ENCODE measurements around the gene ERAP2. TPM values are rescaled to one million over a fixed set of nuclear protein-coding genes. Genes with fewer than 3 reads are reported as not detected.
A peak's percentile ranks its signal among the peaks of the same experiment; 100 is the strongest.

ERAP2 gene
- total RNA-seq, 2 donors from 2014 or later: 103 to 301 TPM

- no peak for DNase-seq (ENCODE audit: low spot score)
- peaks cover 50 to 55% of the 10 kb centered on the region in 2 donors for H3K4me1 Mint-ChIP-seq (ENCODE audit: low read depth in 2 of 2)
- H3K36me3 Mint-ChIP-seq: peaks cover 12% of the 10 kb centered on the region
These were observed 75.9 kb downstream of the ERAP2 start for GRCh38 chr5:96952118-96952750.

DNA sequence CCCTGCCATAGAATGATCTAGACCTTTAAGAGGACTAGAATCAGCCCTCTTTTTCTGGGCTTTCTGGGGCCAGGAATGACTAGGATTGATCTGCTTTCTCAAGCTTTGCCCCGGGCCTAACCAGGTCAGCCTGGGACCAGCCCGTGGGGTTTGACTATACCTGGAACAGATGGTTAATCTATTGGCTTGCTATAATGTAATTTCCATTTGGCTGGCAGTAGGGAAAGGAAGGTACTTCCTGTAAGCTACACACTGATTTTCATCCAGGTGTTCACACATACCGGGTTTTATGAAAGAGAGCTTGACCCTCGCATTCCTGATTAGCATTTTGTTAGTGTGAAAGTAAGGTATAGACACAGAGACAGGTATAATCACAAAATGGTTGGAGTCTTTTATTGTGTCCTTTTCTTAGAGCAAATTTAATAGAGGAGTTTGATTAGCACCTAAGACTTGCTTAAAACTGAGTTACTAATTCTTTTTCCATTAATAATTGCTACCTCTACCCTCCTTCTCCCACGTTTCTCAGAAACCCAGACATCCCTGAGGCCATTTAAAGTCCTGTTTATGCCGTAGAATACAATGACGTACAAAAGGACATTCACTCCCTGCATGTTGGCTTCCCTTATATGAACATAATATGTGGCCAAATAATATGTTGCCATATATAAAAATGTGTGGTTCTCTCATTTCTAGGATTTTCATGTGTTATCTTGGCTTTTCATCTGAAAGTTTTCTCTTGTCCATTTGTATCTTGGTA is 76.9 kb downstream of the ERAP2 start:
- ATAC-seq (no peak), DNase-seq (ENCODE audit: low spot score) (no peak)
- Mint-ChIP-seq H3K4me3 (no peak overlapping the region), H3K36me3 (peaks cover 12% of the 10 kb centered on the region), H3K9me3 (no peaks in the 10 kb centered on the region), H3K4me1 (ENCODE audit: low read depth in 2 of 2) (peaks cover 56 to 58% of the 10 kb centered on the region in 2 donors), H3K27me3 (no peaks in the 10 kb centered on the region), H3K27ac (peak overlapping the region; percentile 45 to 77)

More at GRCh38 chr5:96952118-96952750, 75.9 kb downstream of the ERAP2 start:
- H3K27ac Mint-ChIP-seq: peak overlapping the region; percentile 45 to 77
- H3K4me3 Mint-ChIP-seq: no peak overlapping the region
- H3K27me3 Mint-ChIP-seq: no peaks in the 10 kb centered on the region
- no peaks in the 10 kb centered on the region for H3K9me3 Mint-ChIP-seq
- ATAC-seq: no peak

- peak overlapping the region; percentile 65 for H3K4me3 Mint-ChIP-seq
- peaks cover 53 to 67% of the 10 kb centered on the region in 2 donors for H3K4me1 Mint-ChIP-seq (ENCODE audit: low read depth in 2 of 2)
- H3K27ac Mint-ChIP-seq: peak overlapping the region; percentile 63 to 79
- peak; percentile 93 to 94 for ATAC-seq
- no peaks in the 10 kb centered on the region for H3K27me3 Mint-ChIP-seq
- no peaks in the 10 kb centered on the region for H3K9me3 Mint-ChIP-seq
- H3K36me3 Mint-ChIP-seq: peaks cover 8% of the 10 kb centered on the region
- peak; percentile 71 for DNase-seq (ENCODE audit: low spot score)
These were observed 81.2 kb downstream of the ERAP2 start for GRCh38 chr5:96957254-96958049.

- H3K4me3 Mint-ChIP-seq: peak overlapping the region; percentile 65
- H3K27ac Mint-ChIP-seq: peak overlapping the region; percentile 63 to 79
- peaks cover 8% of the 10 kb centered on the region for H3K36me3 Mint-ChIP-seq
- H3K9me3 Mint-ChIP-seq: no peaks in the 10 kb centered on the region
- DNase-seq (ENCODE audit: low spot score) (no peak), ATAC-seq (no peak)
- peaks cover 52 to 69% of the 10 kb centered on the region in 2 donors for H3K4me1 Mint-ChIP-seq (ENCODE audit: low read depth in 2 of 2)
- no peaks in the 10 kb centered on the region for H3K27me3 Mint-ChIP-seq
These were observed 82.7 kb downstream of the ERAP2 start for GRCh38 chr5:96958977-96959376.

DNA sequence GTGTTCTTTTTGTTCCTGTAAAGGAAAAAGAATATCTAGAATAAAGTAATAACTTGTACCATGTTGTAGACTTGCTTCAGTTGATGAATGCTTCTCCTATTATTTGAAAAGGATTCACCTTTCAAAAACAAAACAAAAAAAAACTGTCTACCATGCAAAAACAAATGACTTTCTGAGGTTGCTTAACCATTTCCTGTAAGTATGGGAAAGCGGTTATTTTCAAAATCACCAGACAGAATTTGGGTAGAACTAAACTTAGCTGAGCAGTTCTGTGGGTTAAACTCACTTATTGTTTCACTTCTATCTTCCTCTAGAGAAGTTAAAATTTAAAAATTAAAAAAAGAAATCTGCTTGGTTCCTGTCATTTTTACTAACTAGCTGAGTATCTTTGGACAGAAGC is 84.8 kb downstream of the ERAP2 start:
- Mint-ChIP-seq H3K4me3 (peak overlapping the region; percentile 69), H3K27me3 (no peaks in the 10 kb centered on the region), H3K27ac (peak overlapping the region; percentile 79 to 93), H3K36me3 (peaks cover 8% of the 10 kb centered on the region), H3K9me3 (no peaks in the 10 kb centered on the region), H3K4me1 (ENCODE audit: low read depth in 2 of 2) (peaks cover 58 to 83% of the 10 kb centered on the region in 2 donors)
- DNase-seq (ENCODE audit: low spot score) (no peak), ATAC-seq (peak; percentile 53 to 64)

GRCh38 chr5:96962540-96962991 is 86.3 kb downstream of the ERAP2 start:
- Mint-ChIP-seq H3K4me1 (ENCODE audit: low read depth in 2 of 2) (peaks cover 53 to 75% of the 10 kb centered on the region in 2 donors), H3K27me3 (no peaks in the 10 kb centered on the region), H3K36me3 (no peaks in the 10 kb centered on the region), H3K4me3 (peak overlapping the region; percentile 69), H3K27ac (peak overlapping the region; percentile 79 to 93), H3K9me3 (no peaks in the 10 kb centered on the region)
- DNase-seq (ENCODE audit: low spot score) (no peak), ATAC-seq (no peak)

DNA sequence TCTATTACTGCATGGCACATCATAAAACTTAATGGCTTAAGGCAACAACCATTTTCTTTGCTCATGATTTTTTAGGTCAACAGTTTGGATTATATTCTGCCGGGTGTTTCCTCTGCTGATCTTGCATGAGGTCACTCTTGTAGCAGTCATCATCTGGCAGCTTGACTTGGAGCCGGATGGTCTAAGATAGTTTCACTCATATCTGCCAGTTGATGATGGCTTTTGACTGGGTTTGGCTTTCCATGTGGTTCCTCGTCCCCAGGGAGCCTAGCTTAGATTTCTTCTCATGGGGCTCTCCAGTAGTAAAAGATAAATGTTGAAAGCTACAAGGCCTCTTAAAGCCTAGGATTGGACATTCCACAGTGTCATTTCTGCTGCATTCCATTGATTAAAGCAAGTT is 87.0 kb downstream of the ERAP2 start:
- DNase-seq (ENCODE audit: low spot score): no peak
- H3K4me1 Mint-ChIP-seq (ENCODE audit: low read depth in 2 of 2): peaks cover 52 to 74% of the 10 kb centered on the region in 2 donors
- peak overlapping the region; percentile 69 for H3K4me3 Mint-ChIP-seq
- H3K36me3 Mint-ChIP-seq: no peaks in the 10 kb centered on the region
- H3K9me3 Mint-ChIP-seq: no peaks in the 10 kb centered on the region
- no peaks in the 10 kb centered on the region for H3K27me3 Mint-ChIP-seq
- peak overlapping the region; percentile 79 to 93 for H3K27ac Mint-ChIP-seq
- ATAC-seq: peak; percentile 80 to 87

GRCh38 chr5:96966801-96967200 is 90.5 kb downstream of the ERAP2 start:
- DNase-seq (ENCODE audit: low spot score) (no peak), ATAC-seq (no peak)
- peaks cover 69 to 78% of the 10 kb centered on the region in 2 donors for H3K4me1 Mint-ChIP-seq (ENCODE audit: low read depth in 2 of 2)
- no peaks in the 10 kb centered on the region for H3K27me3 Mint-ChIP-seq
- no peaks in the 10 kb centered on the region for H3K9me3 Mint-ChIP-seq
- peak overlapping the region; percentile 25 to 29 for H3K27ac Mint-ChIP-seq
- H3K4me3 Mint-ChIP-seq: no peak overlapping the region
- no peaks in the 10 kb centered on the region for H3K36me3 Mint-ChIP-seq

GRCh38 chr5:96967400-96967799 is 91.1 kb downstream of the ERAP2 start:
- DNase-seq (ENCODE audit: low spot score): no peak
- Mint-ChIP-seq H3K4me3 (no peak overlapping the region), H3K27me3 (no peaks in the 10 kb centered on the region), H3K27ac (peak overlapping the region; percentile 1 to 25), H3K9me3 (no peaks in the 10 kb centered on the region), H3K4me1 (ENCODE audit: low read depth in 2 of 2) (peaks cover 71 to 78% of the 10 kb centered on the region in 2 donors), H3K36me3 (no peaks in the 10 kb centered on the region)
- ATAC-seq: no peak

DNA sequence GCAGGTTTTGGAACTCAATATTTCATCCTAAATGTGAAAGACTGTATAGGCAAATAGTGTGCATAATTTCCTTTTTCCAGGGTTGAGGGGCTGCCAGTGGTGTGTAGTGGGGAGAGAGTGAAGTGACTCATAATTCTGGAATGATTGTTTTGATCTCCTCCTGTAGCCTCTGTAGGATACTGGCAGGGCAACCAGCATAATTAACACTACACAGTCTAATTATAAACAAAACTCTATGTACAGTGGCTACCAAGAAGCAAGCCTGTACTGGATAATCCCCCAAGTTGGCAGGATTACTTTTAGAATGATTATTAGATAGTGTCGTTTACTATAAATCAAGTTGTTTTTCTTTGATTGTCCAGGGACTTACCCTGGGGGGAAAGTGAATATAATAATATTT is 91.8 kb downstream of the ERAP2 start:
- ATAC-seq: no peak
- Mint-ChIP-seq H3K36me3 (no peaks in the 10 kb centered on the region), H3K27me3 (no peaks in the 10 kb centered on the region), H3K27ac (peak overlapping the region; percentile 1 to 3), H3K9me3 (no peaks in the 10 kb centered on the region), H3K4me1 (ENCODE audit: low read depth in 2 of 2) (peaks cover 73 to 78% of the 10 kb centered on the region in 2 donors), H3K4me3 (no peak overlapping the region)
- DNase-seq (ENCODE audit: low spot score): no peak

- Mint-ChIP-seq H3K4me3 (no peak overlapping the region), H3K4me1 (ENCODE audit: low read depth in 2 of 2) (peaks cover 70 to 75% of the 10 kb centered on the region in 2 donors), H3K36me3 (no peaks in the 10 kb centered on the region)
These were observed 92.3 kb downstream of the ERAP2 start for GRCh38 chr5:96968614-96969013.

More at GRCh38 chr5:96968614-96969013, 92.3 kb downstream of the ERAP2 start:
- no peak for ATAC-seq
- Mint-ChIP-seq H3K27me3 (no peaks in the 10 kb centered on the region), H3K27ac (peak overlapping the region; percentile 1 to 3), H3K9me3 (no peaks in the 10 kb centered on the region)
- DNase-seq (ENCODE audit: low spot score): no peak

All from natural killer cell treated with Interleukin-12 subunit alpha and Interleukin-12 subunit beta and Interleukin-15 and Interleukin-18, amount 100 ng/mL, for 72 hours (primary cell).